ENCODE results near the gene GOLGA6B. TPM values are rescaled to one million over a fixed set of nuclear protein-coding genes. Genes with fewer than 3 reads are reported as not detected.
"Not testable (repeated sequence)": the region's sequence is repeated elsewhere in the genome, so short reads cannot be mapped to it uniquely, and the experiment has no call there.

GOLGA6B gene
- total RNA-seq: 0.36 TPM

- DNase-seq (ENCODE audit: low spot score): not testable (repeated sequence)
Observed at GRCh38 chr15:72654397-72654796, at the start of gene GOLGA6B. TSS of gene GOLGA6B (plus strand) at chr15:72654697. CDS start at chr15:72654738, 41 bp downstream.

DNA sequence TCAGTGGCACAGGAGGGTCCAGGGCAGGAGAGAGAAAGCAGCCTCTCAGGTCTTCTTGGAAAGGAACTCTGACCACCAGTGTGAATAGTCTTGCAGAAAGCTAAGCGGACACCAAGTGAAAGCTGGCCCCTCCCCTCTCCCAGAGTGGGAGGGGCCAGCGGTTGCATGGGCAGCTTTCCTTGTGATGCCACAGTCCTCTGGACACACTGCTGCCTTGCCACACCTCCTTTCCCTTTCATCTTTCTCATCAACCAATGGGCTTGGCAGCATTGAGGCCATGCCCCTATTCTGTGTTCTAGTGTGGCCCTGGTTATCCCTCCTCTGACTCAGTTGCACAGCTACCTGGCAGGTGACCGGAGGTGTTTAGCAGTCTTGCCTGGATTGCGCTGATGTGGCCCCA is 49.7 kb upstream of the GOLGA6B start:
- no peak for DNase-seq (ENCODE audit: low spot score)

GRCh38 chr15:72608084-72608483 is 46.4 kb upstream of the GOLGA6B start:
- DNase-seq (ENCODE audit: low spot score): not testable (repeated sequence)

DNA sequence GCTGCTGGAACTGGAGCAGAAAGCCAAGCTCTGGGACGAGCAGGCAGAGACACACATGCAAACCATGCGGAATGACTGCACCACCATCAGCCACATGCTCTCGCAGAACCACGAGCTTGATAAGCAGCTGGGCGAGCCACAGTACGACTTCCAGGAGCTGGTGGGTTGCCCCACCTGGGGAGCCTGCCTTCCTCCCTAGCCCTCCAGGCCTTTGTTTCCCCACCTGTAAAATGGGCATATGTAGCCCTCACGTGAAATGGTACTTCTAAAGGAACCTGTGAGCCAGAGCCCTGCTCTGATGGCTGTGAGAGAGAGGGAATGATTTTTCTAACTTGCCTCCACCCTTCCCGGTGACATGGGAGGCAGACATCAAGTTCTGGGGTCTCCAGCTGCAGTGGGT is 44.6 kb upstream of the GOLGA6B start:
- DNase-seq (ENCODE audit: low spot score): no peak

GRCh38 chr15:72612324-72612723 is 42.2 kb upstream of the GOLGA6B start:
- not testable (repeated sequence) for DNase-seq (ENCODE audit: low spot score)

- DNase-seq (ENCODE audit: low spot score): no peak
Observed at GRCh38 chr15:72614810-72615532, 39.5 kb upstream of the GOLGA6B start.

DNA sequence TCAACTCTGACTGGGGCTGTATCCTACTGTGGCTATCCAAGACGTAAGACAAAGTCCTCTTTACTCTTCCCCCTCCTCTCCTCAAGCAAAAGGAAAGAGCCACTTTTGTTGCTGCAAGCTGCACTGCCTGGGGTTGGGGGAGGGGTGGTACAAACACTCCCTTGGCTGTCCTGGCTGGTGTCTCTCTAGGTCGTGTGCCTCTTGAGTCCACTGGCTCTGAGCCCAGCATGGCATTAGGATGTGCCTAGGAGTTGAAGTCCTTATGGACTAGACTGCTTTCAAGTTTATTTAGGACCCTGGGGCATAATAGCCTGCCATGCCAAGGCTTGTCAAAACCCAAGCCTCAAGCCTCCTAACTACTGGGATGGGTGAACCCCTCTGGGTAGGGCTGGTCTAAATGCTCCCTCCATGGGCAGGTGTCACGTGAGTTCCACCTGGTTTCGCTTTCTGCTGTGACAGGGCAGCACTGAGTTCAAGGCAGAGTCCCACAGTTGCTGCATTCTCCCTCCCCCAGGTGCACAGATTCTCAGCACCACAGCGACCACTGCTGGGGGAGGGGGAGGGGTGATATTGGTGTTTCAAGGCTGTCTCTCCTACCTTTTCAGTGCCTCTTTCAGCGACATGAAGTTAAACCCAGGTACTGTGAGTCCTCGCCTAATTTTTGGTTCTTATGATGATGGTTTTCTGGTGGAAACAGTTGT is 38.8 kb upstream of the GOLGA6B start:
- DNase-seq (ENCODE audit: low spot score): not testable (repeated sequence)

DNA sequence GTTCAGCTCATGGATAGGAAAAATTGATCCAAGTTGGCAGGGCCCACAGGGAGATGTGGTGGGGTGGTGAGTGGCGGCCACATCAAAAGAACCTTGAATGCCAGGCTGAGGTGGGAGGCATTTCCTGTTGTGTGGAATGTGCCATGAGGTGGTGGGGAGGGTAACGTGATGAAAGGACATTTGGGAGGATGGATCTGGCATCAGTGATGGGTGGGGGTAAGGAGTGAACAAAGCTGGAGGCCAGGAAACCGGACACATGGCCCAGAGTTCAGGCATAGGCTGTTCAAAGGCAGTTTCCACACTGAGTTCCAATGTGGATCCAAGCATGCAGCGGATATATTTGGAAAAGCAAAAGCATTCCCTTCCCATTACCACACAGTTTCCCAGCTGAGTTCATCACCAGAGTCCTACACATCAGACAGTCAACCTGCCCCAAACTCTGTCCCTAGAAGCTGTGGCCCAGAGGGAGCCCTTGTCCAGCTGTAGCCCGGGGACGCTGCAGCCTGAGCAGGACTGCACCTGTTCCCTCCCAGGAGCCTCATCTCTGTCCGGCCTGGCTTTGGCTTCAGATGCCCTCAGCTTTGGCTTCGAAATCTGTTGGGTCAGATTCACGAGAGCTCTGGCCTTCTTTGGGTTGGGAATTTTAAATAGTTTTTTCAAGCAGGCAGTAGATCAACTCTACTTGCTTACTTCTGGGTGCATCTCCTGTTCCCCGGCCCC is 37.8 kb upstream of the GOLGA6B start:
- no peak for DNase-seq (ENCODE audit: low spot score)

DNA sequence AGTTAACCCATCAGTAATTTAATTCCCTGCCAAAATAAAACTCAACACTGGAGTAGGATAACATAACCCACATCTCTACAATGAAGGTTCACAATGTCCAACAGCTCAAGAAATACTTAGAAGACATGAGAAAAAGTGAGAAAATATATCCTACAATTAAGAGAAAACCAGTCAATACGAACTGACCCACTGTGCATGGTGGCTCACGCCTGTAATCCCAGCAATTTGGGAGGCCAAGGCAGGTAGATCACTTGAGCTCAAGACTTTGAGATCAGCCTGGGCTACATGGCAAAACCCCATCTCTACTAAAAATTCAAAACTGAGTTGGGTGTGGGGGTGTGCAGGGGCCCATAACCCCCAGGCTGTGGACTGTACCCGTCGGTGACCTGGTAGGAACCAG is 30.6 kb upstream of the GOLGA6B start:
- not testable (repeated sequence) for DNase-seq (ENCODE audit: low spot score)

DNA sequence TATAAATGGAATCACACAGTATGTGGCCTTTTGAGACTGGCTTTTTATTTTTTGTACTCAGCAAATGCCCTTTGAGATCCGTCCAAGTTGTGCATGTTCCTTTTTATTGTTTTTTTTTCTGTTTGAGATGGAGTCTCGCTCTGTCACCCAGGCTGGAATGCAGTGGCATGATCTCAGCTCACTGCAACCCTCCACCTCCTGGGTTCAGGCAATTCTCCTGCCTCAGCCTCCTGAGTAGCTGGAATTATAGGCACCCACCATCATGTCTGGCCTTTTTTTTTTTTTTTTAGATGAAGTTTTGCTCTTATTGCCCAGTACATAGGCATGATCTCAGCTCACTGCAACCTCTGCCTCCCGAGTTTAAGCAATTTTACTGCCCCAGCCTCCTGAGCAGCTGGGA is 28.3 kb upstream of the GOLGA6B start:
- DNase-seq (ENCODE audit: low spot score): not testable (repeated sequence)

DNA sequence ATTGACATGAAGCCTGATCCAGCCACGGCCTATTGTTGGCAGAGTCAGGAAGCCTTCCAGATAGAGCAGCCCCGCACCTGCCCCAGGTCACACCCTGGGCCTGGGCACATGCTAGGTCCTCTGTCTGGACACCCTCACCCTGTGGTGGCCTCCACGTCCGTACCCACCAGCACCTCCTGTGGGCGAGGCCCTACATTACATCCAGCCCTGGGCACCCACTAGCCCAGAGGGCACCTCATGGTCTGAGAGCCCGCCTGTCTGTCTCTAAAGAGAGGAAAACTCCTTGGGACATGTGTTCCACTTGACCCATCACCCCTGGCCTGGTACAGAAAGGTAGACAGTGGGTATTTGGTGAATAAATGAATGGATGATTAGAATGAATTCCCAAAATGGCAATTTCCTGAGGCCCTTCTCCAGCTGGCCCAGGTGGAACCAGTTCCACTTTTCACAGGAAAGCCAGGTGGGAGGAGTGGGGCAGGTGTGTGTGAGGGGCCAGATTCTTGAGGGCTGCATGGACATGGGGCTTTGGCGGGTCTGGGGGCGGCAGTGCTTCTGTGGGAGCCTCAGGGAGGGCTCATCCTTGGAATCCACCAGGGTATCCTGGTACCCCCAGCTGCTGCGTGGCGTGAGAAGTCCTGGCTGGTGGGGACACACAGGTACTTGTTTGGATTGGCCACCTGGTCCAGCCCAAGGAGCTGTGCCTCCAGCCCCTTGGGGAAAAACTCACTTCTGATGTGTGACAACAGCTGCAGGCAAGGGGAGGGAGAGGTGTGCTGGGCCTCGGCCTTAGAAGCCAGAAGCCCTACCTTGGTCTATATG is 26.0 kb upstream of the GOLGA6B start:
- DNase-seq (ENCODE audit: low spot score): not testable (repeated sequence)

DNA sequence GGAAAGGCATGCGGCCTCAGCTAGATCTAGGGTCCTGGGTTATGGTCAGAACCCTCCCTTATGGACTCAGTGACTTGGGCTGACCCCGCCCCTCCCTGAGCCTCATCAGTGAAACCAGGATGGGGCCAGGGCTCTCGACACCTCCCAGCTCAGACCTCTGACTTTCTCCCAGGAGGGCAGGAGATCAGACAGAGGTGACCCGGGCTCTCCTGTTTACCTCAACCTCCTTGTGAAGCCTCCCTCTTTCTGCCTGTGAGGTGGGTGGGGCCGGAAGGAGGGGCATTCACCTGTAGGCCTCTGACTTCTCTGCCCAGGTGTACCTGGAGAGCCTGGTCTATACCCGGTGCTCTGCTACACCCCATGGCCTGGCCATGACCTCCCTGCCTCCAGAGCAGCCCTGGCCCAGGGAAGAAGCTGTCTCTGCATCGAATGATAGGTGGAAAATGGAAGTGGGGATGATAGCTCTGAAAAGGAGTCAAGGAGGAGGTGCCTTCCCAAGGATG is 25.4 kb upstream of the GOLGA6B start:
- DNase-seq (ENCODE audit: low spot score): not testable (repeated sequence)

GRCh38 chr15:72636519-72637282 is 17.8 kb upstream of the GOLGA6B start:
- peak; percentile 82 for DNase-seq (ENCODE audit: low spot score)

DNA sequence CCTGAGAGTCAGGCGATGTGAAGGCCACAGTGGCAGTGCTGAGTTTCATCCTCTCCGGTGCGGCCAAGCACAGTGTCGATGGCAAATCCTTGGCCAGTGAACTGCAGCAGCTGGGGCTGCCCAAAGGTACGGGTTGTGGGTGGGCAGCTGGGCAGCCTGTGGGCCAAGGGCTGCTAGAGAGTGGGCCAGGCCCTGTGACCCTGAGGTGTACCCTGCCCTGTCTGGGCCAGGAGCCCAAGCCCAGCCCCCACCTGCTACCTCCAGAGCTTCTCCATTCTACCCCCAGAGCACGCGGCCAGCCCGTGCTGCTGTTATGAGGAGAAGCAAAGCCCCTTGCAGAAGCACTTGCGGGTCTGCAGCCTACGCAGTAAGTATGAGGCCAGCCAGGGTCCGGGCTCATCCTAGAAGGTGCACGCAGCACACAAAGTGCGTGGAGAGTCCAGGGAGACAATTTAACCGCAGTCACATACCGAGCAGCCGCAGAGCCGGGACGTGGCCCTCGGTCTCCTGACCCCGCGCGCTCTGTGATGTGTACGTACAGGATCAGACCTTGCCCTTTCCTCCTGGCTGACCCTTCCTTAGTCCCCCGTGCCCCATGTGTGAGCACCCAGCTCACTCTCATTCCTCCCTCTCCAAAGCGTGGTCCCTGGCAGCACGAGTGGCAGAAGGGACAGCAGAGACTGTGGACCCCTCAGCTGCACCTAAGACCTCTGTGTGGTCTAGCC is 14.6 kb upstream of the GOLGA6B start:
- DNase-seq (ENCODE audit: low spot score): not testable (repeated sequence)

- DNase-seq (ENCODE audit: low spot score): not testable (repeated sequence)
Observed at GRCh38 chr15:72642271-72642670, 12.2 kb upstream of the GOLGA6B start.

DNA sequence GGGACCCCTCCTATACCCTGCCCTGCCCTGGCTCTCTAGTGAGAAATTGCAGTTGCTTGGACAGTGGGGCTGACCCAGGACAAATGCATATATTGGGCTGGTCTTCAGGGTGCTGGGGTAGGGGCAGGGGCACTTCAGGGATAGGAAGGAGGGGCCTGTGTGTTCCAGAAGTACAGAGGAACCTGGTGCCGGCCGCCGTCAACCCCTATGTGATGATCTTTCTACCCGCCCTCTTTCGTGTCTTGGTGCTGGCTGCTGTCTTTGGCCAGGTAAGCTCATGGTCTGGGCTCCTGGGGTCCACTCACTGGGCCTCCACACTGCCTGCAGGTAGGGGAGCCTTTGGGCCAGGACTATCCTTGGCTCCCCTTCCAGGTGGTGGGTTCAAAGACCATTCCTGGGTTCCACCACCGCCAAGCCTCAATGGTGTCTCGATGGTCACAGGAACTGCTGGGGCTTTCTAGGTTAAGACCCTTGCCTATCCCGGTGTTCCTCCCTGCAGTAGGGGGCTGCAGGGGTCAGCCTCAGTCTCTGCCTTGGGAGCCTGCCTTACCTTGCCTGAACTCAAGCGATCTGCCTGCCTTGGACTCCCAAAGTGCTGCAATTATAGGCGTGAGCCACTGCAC is 5.8 kb upstream of the GOLGA6B start:
- DNase-seq (ENCODE audit: low spot score): not testable (repeated sequence)

DNA sequence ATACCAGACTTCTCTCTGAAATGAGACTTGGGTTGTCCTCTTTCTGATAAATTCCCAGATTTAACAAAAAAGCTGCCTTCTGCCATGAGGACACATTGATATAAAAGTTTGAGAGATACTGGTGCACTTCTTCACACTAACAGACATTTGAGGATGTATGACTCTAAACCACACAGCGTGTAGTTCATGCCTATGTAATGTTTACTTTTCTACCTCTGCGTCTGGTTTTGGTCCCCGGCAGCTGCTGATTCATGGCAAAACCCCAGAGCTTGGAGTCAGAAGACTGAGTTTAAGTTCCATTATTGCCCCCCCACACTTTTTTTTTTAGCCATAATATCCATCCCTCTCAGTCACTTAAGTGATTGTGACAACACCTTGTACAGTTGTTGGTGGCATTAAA is 1.5 kb downstream of the GOLGA6B start:
- DNase-seq (ENCODE audit: low spot score): not testable (repeated sequence)

GRCh38 chr15:72661081-72661480 is 6.6 kb downstream of the GOLGA6B start:
- DNase-seq (ENCODE audit: low spot score): not testable (repeated sequence)

DNA sequence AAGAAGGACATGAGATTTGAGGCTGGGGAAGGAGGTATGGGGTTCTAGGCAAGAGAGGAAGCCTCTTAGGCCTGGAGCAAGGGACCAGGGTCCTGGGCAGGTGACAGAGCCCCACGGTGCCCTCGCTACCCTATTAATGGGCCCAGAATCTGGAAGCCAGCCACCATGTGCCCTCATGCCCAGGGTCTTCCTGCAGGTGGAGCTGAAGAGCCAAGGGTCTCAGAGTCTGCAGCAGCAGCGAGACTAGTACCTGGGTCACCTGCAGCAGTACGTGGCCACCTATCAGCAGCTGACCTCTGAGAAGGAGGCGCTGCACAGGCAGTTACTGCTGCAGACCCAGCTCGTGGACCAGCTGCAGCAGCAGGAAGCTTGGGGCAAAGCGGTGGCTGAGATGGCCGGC is 9.4 kb downstream of the GOLGA6B start:
- DNase-seq (ENCODE audit: low spot score): not testable (repeated sequence)

Measured in ureter (tissue), 1 donor.